ENCODE results near the gene FBXO9.

Gene FBXO9

DNA sequence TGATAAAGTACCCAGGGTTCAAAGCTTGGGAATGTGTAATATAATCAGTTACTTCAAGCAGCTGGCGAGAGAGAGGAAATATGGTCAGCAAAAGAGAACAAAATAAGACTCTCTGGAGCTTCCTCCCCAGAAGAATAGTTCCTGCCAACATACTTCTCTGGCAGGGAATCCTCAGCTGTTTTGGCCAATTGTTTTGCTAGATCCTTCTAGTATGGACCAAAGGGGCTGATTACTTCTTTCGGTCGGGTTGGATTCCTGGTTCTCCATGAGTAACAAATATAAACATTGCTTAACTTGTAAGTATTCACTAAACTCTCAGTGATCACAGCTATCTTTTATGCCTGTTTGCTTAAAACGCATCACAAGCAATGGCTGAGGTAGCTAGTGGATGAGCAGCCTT lies 31.4 kb upstream of the FBXO9 start:
- TF ChIP-seq EZH2phosphoT487 (IDR thresholded peaks at IDR 0.05; ENCODE audit: low read depth): no peak
- TF ChIP-seq, protein P1, sequence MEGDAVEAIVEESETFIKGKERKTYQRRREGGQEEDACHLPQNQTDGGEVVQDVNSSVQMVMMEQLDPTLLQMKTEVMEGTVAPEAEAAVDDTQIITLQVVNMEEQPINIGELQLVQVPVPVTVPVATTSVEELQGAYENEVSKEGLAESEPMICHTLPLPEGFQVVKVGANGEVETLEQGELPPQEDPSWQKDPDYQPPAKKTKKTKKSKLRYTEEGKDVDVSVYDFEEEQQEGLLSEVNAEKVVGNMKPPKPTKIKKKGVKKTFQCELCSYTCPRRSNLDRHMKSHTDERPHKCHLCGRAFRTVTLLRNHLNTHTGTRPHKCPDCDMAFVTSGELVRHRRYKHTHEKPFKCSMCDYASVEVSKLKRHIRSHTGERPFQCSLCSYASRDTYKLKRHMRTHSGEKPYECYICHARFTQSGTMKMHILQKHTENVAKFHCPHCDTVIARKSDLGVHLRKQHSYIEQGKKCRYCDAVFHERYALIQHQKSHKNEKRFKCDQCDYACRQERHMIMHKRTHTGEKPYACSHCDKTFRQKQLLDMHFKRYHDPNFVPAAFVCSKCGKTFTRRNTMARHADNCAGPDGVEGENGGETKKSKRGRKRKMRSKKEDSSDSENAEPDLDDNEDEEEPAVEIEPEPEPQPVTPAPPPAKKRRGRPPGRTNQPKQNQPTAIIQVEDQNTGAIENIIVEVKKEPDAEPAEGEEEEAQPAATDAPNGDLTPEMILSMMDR (IDR thresholded peaks at IDR 0.05; ENCODE audit: low read depth, low read length): no peak
- peaks cover 5% of the 10 kb centered on the region for H3K36me3 ChIP-seq (replicated peaks; ENCODE audit: low read depth, low read length)
- no peak overlapping the region for H3K4me2 ChIP-seq (ENCODE audit: low read length)
- H3K27ac ChIP-seq (ENCODE audit: low read length): no peak overlapping the region
- H3K9me3 ChIP-seq (ENCODE audit: insufficient read depth, low read length): no peaks in the 10 kb centered on the region
- H3K4me3 ChIP-seq (ENCODE audit: low read length): no peak overlapping the region
- H4K20me1 ChIP-seq (ENCODE audit: insufficient read depth, low read length): no peaks in the 10 kb centered on the region
- H3K4me1 ChIP-seq (ENCODE audit: low read length): peaks cover 5% of the 10 kb centered on the region; the same call in 1 of the 2 replicates
- H3K79me2 ChIP-seq (ENCODE audit: low read length): no peaks in the 10 kb centered on the region
- no peak overlapping the region for H2AFZ ChIP-seq (ENCODE audit: low read depth, low read length)
- no peak overlapping the region for H3K9ac ChIP-seq (ENCODE audit: low read length)
- H3K27me3 ChIP-seq (ENCODE audit: low read depth, low read length): no peaks in the 10 kb centered on the region

DNA sequence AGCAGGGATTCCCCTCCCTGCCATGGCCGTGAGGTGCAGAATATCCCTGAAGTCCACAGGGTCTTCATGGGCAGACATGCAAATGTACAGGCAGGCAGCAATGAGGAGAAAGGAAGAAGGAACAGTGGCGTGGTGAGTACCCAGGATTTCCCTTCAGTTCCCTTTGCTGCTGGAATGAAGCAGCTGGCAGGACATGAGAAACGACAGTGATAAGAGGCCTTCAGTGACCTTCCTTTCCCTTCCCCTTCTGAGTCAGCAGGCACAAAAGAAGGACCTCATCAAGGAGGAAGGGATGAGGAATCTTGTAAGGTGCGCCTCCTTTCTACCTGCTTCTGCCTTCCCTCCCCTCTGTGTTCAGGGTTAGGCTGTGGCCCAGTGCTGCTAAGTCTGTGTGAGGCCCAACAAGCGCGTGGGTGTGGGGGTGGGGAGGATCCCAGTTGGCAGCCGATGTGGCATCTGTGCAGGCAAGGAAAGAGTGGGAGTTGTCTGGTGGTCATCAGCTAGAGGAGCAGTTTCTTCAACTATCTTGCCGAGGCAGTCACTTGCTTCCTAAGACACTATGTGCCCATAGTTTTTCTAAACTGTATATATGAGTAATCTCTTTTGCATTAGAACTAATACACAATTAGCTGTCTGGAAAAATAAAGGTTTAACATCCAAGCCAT lies 29.5 kb upstream of the FBXO9 start:
- Histone ChIP-seq H3K9me3 (ENCODE audit: insufficient read depth, low read length) (no peaks in the 10 kb centered on the region), H3K4me1 (ENCODE audit: low read length) (no peaks in the 10 kb centered on the region)

GRCh38 chr6:53038141-53038540 lies 27.1 kb upstream of the FBXO9 start:
- no peak overlapping the region for H3K27ac ChIP-seq (ENCODE audit: low read length)
- H3K36me3 ChIP-seq (replicated peaks; ENCODE audit: low read depth, low read length): peaks cover 21% of the 10 kb centered on the region
- H3K4me1 ChIP-seq (ENCODE audit: low read length): no peaks in the 10 kb centered on the region
- no peak overlapping the region for H2AFZ ChIP-seq (ENCODE audit: low read depth, low read length)
- no peaks in the 10 kb centered on the region for H4K20me1 ChIP-seq (ENCODE audit: insufficient read depth, low read length)
- H3K4me2 ChIP-seq (ENCODE audit: low read length): no peak overlapping the region
- TF ChIP-seq, protein P1 (IDR thresholded peaks at IDR 0.05; ENCODE audit: low read depth, low read length): no peak
- no peak for TF ChIP-seq EZH2phosphoT487 (IDR thresholded peaks at IDR 0.05; ENCODE audit: low read depth)
- no peaks in the 10 kb centered on the region for H3K9me3 ChIP-seq (ENCODE audit: insufficient read depth, low read length)
- H3K9ac ChIP-seq (ENCODE audit: low read length): no peak overlapping the region
- no peaks in the 10 kb centered on the region for H3K27me3 ChIP-seq (ENCODE audit: low read depth, low read length)
- no peak overlapping the region for H3K4me3 ChIP-seq (ENCODE audit: low read length)
- H3K79me2 ChIP-seq (ENCODE audit: low read length): no peaks in the 10 kb centered on the region

More for the DNA sequence above, 29.5 kb upstream of the FBXO9 start:
- Histone ChIP-seq H4K20me1 (ENCODE audit: insufficient read depth, low read length) (no peaks in the 10 kb centered on the region), H3K4me3 (ENCODE audit: low read length) (no peak overlapping the region), H3K27ac (ENCODE audit: low read length) (no peak overlapping the region), H3K27me3 (ENCODE audit: low read depth, low read length) (no peaks in the 10 kb centered on the region), H3K79me2 (ENCODE audit: low read length) (no peaks in the 10 kb centered on the region), H2AFZ (ENCODE audit: low read depth, low read length) (no peak overlapping the region), H3K4me2 (ENCODE audit: low read length) (no peak overlapping the region), H3K36me3 (replicated peaks; ENCODE audit: low read depth, low read length) (peaks cover 19% of the 10 kb centered on the region), H3K9ac (ENCODE audit: low read length) (no peak overlapping the region)
- TF ChIP-seq, protein P1 (IDR thresholded peaks at IDR 0.05; ENCODE audit: low read depth, low read length): no peak
- no peak for TF ChIP-seq EZH2phosphoT487 (IDR thresholded peaks at IDR 0.05; ENCODE audit: low read depth)

GRCh38 chr6:53038596-53038995 lies 26.6 kb upstream of the FBXO9 start:
- H3K36me3 ChIP-seq (replicated peaks; ENCODE audit: low read depth, low read length): peaks cover 21% of the 10 kb centered on the region
- no peak overlapping the region for H3K9ac ChIP-seq (ENCODE audit: low read length)
- H2AFZ ChIP-seq (ENCODE audit: low read depth, low read length): no peak overlapping the region
- TF ChIP-seq EZH2phosphoT487 (IDR thresholded peaks at IDR 0.05; ENCODE audit: low read depth): no peak
- TF ChIP-seq, protein P1 (IDR thresholded peaks at IDR 0.05; ENCODE audit: low read depth, low read length): no peak
- no peaks in the 10 kb centered on the region for H3K9me3 ChIP-seq (ENCODE audit: insufficient read depth, low read length)
- no peaks in the 10 kb centered on the region for H3K4me1 ChIP-seq (ENCODE audit: low read length)
- H4K20me1 ChIP-seq (ENCODE audit: insufficient read depth, low read length): no peaks in the 10 kb centered on the region
- H3K27me3 ChIP-seq (ENCODE audit: low read depth, low read length): no peaks in the 10 kb centered on the region
- H3K79me2 ChIP-seq (ENCODE audit: low read length): no peaks in the 10 kb centered on the region
- no peak overlapping the region for H3K27ac ChIP-seq (ENCODE audit: low read length)
- no peak overlapping the region for H3K4me3 ChIP-seq (ENCODE audit: low read length)
- no peak overlapping the region for H3K4me2 ChIP-seq (ENCODE audit: low read length)
